NCI-H524 (cell line): ENCODE data around the gene AFF1.
A peak's percentile ranks its signal among the peaks of the same experiment; 100 is the strongest.

Experiments used
- DNase-seq, 2 experiments: peaks; one replicate each; lab custom pipeline; 2025; lab: John Stamatoyannopoulos, UW

AFF1 gene

GRCh38 chr4:86934771-86935565 is at the start of gene AFF1:
AFF1 (plus strand) TSS chr4:86935011; CDS start chr4:86948534, 13,523 bp downstream.
- peak; percentile 69 to 81 for DNase-seq

GRCh38 chr4:86890790-86891189 is 44.0 kb upstream of the AFF1 start:
- no peak for DNase-seq

GRCh38 chr4:86891762-86892635 is 42.8 kb upstream of the AFF1 start, which contains the start of gene C4orf36:
C4orf36 (minus strand) TSS chr4:86892422; CDS start chr4:86891520, 902 bp downstream.
- peak; percentile 35 to 68 for DNase-seq

- peak in 1 of 2 experiments; percentile 27 for DNase-seq
These were observed 42.2 kb upstream of the AFF1 start for GRCh38 chr4:86892636-86892960.

- DNase-seq: no peak
These were observed 41.7 kb upstream of the AFF1 start for GRCh38 chr4:86893136-86893535.

- DNase-seq: no peak
These were observed 40.4 kb upstream of the AFF1 start for GRCh38 chr4:86894455-86894854.

GRCh38 chr4:86895692-86896488 is 38.9 kb upstream of the AFF1 start:
- DNase-seq: peak; percentile 18 to 54

GRCh38 chr4:86896596-86896995 is 38.2 kb upstream of the AFF1 start:
- DNase-seq: no peak

- DNase-seq: peak in 1 of 2 experiments; percentile 5
These were observed 36.2 kb upstream of the AFF1 start for GRCh38 chr4:86898562-86898961.

- DNase-seq: no peak
These were observed 32.9 kb upstream of the AFF1 start for GRCh38 chr4:86901864-86902263.

GRCh38 chr4:86908251-86908657 is 26.6 kb upstream of the AFF1 start:
- peak; percentile 49 to 72 for DNase-seq

- DNase-seq: no peak
These were observed 25.1 kb upstream of the AFF1 start for GRCh38 chr4:86909546-86910295.

GRCh38 chr4:86910369-86910768 is 24.4 kb upstream of the AFF1 start:
- DNase-seq: no peak

GRCh38 chr4:86910820-86911684 is 23.8 kb upstream of the AFF1 start:
- DNase-seq: no peak

- DNase-seq: no peak
These were observed 18.4 kb upstream of the AFF1 start for GRCh38 chr4:86916392-86916791.

- no peak for DNase-seq
These were observed 17.4 kb upstream of the AFF1 start for GRCh38 chr4:86917212-86918039.

- DNase-seq: no peak
These were observed 16.2 kb upstream of the AFF1 start for GRCh38 chr4:86918539-86919072.

- no peak for DNase-seq
These were observed 15.1 kb upstream of the AFF1 start for GRCh38 chr4:86919561-86920223.
